C4-2B (cell line): ENCODE data around the gene NABP2.

Experiments used
- ZFX ChIP-seq: fragments of 450-650 bp; IDR thresholded peaks from 2 replicates; pipeline ENCODE4 v1.6.1; 2017
- TF ChIP-seq, protein P1 (sequence below): fragments of 450-650 bp; conservative IDR thresholded peaks from 2 replicates; pipeline ENCODE4 v1.5.1; 2017; ENCODE audit warnings: mild to moderate bottlenecking

- TF ChIP-seq, protein P1, sequence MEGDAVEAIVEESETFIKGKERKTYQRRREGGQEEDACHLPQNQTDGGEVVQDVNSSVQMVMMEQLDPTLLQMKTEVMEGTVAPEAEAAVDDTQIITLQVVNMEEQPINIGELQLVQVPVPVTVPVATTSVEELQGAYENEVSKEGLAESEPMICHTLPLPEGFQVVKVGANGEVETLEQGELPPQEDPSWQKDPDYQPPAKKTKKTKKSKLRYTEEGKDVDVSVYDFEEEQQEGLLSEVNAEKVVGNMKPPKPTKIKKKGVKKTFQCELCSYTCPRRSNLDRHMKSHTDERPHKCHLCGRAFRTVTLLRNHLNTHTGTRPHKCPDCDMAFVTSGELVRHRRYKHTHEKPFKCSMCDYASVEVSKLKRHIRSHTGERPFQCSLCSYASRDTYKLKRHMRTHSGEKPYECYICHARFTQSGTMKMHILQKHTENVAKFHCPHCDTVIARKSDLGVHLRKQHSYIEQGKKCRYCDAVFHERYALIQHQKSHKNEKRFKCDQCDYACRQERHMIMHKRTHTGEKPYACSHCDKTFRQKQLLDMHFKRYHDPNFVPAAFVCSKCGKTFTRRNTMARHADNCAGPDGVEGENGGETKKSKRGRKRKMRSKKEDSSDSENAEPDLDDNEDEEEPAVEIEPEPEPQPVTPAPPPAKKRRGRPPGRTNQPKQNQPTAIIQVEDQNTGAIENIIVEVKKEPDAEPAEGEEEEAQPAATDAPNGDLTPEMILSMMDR: no peak
- no peak for TF ChIP-seq ZFX
Measured at GRCh38 chr12:56261503-56262232, 37.5 kb downstream of the NABP2 start.
